T-helper 9 cell (primary cell): ENCODE data around the gene AVEN.

ENCODE experiments used
- DNase-seq: peaks from one replicate; pipeline ENCODE4 v3.0.0-alpha.2; 2020

The AVEN gene

DNA sequence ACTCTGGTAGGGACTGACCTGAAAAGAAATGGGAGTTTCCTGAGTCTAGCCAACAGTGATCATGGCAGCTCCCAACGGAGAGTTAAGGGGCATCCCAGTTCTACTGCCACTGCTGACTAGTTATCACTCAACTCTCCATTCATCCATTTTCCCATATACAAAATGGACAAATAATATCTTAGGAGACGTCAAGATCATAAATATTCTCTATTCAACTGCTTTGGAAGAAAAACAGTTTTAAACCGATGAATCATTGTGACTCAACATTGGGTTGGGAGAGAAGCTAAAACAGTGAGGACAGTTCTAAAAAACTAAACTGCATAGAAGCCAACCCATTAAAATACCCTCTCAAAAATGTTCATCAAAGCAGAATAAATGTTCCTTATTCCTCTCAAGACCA, 128.3 kb downstream of the AVEN start:
- DNase-seq = no peak

DNA sequence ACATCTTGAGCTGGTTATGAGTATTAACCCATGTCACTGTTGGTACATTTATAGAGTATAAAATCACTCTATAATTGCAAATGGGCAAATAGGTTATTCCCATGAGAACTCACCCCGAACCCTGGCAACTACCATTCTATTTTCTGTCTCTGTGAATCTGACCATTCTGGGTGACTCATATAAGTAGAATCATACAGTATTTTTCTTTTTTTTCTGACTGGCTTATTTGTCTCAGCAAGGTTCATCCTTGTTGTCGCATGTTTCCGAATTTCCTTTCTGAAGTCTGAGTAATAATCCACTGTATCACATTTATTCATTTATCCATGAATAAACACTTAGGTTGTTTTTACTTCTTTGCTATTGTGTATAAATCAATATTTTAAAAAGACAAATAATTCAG, 130.6 kb downstream of the AVEN start:
- DNase-seq = no peak

GRCh38 chr15:33907326-33907725, 131.7 kb downstream of the AVEN start:
- DNase-seq = no peak

DNA sequence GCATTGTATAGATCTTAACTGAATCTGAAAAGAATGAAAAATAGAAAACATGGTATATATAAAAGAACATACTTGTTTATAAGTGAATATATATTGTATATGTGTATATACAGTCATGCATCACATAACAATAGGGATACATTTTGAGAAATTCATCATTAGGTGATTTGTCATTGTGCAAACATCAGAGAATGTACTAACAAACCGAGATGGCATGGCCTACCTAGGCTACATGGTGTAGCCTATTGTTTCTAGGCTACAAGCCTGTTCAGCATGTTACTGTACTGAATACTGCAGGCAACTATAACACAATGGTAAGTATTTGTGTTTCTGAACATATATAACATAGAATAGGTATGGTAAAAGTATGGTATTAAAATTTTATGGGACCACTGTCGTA, 135.3 kb downstream of the AVEN start:
- DNase-seq = no peak

GRCh38 chr15:33902043-33902442, 137.0 kb downstream of the AVEN start:
- DNase-seq = no peak

DNA sequence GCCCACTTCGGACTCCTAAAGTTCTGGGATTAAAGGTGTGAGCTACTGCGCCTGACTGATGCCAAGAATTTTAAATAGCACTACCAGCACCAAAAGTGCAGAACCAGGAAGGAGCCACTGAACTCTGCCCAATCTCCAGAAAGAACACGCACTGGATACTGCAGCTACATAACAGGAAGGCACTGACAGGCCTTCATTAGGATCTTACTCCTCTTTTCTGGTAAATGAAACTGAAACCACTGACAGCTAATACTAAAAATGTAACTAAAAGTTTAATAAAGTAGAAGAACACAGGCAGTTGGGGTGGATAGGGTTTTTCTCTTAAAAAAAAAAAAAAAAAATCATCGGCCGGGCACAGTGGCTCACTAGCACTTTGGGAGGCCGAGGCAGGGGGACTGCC, 144.8 kb downstream of the AVEN start:
- DNase-seq = no peak

- no peak for DNase-seq
Observed at GRCh38 chr15:33888176-33888575, 150.8 kb downstream of the AVEN start.

DNA sequence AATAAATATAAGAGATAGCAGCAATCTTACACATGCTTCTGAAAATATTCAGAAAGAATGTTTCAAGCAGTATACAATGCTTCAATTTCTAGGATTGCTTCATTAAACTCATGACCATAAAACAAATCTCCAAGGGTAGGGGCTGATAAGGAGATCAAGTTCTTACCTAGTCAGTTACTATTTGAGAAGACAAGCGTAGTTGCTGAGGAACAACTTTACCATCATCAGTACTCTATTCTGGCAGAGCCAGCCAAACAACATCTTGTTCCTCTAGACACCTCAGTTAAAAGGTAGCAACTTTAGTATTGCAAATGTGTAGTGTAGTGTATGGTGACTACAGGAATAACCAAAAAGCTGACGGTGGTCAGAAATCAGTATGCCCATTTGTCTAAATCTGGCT, 156.1 kb downstream of the AVEN start:
- DNase-seq = no peak

DNA sequence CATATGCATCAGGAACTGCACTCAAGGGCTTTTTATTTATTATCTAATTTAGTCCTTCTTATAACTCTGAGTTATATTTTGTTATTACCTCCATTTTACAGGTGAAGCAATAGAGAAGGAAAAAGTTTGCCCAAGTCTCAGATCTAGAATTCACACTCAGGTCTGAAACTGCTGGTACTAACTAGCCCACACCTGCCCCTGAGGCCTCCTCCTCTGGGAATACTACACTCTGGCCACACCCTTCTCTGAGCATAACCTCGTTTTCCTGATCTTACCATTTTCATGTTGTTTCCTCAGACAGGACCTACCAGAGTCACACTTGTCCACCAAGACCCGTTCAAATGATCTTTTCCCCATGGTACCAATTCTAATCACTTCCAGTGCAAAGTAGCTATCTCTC, 164.8 kb downstream of the AVEN start:
- no peak for DNase-seq

DNA sequence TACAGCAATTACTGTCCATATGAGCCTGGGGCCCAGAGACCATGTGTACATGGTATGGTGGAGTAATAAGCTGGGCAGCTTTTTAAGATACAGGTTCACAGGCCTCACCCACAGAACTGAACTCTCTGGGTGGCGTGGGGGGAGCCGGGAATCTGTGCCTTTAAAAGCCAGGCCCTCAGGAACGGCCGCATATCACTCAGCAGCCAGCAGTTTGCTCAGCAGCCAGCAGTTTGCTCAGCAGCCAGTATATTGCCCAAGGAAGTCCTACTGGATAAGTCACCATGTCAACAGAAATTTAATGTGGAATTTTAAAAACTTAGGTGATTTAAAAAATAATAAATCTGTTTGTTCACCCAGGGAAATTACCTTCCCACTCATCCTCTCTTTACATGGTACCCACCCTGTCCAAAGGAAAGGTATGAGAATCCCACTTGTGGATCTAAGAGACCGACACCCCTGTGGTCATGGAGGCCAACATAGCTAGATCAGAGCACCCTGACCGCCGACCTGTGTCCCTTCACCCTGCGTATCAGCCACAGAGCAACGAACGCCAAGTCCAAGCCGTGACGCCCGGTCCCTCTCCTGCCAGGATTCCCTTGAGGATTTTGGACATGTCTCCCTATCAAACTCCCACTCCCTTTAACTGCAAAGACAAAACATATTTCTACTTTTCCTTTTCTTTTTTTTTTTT, 166.4 kb downstream of the AVEN start:
- DNase-seq = no peak

DNA sequence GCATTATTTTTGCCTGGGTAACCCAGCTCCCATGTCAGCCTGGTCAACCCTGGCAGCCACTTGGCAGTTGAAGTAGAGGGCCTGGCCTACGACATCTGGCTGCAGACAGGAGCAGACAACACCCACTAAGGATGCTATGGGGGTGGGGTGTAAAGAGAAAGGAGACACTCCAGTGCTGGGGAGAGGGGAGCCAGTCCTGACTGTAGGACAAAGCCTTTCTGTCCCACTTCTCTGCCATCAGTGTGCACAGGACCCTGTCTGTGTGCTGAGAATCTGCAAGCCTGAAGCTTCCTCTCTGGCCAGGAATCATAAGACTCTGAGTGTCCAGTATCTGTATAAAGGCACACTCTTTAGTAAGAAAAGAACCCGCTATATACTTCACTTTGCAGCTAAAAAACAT, 167.0 kb downstream of the AVEN start:
- DNase-seq = no peak

DNA sequence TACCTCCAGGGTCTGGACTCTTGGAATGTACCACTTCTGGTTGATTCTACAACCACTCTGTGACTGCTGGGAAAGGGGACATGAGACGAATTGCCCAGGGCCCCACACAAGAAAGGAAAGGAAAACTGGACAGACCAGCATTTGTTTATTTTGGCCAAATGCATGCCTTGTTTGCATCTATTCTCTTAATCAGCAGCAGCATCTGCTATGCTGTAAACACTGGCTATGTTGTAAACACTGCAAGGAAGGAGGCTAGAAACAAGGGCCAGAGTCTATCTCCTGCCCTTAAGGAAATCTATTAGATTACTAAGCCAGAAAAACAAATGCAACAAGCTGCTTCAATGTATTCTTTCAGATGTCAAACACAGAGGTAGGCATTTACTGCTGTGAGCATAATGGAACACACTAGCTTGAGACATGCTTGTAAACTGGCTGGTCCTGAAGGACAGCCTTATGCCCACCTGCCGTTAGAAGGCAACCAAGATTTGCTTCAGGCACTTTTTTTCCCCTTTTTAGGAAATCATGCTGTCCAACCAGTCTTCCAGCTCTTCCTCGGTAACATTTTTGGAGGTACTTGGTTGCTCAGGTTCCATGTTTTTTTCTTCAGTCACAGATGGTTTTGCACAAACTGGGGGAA, 172.8 kb downstream of the AVEN start:
- DNase-seq = no peak

DNA sequence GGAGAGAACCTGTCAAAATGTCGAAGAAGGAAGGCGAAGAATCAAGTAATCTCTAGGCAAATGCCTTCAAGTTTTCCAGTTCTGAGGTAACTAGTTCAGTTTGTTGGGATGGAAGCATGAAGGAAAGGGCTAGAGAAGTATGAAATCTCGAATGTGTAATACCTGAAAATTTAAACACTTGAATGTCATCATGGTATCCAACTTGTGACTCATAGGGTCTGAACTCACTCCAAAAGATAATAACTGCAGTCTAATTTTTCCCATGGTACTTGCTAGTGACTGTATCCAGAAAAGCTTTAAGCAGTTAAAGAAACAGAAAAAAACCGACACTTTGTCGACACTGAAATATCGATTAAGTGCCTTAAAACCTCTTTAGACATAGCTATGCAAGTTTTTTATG, 173.6 kb downstream of the AVEN start:
- no peak for DNase-seq

- no peak for DNase-seq
Observed at GRCh38 chr15:33864360-33865075, 174.5 kb downstream of the AVEN start.

- no peak for DNase-seq
Observed at GRCh38 chr15:33860754-33861153, 178.2 kb downstream of the AVEN start.

DNA sequence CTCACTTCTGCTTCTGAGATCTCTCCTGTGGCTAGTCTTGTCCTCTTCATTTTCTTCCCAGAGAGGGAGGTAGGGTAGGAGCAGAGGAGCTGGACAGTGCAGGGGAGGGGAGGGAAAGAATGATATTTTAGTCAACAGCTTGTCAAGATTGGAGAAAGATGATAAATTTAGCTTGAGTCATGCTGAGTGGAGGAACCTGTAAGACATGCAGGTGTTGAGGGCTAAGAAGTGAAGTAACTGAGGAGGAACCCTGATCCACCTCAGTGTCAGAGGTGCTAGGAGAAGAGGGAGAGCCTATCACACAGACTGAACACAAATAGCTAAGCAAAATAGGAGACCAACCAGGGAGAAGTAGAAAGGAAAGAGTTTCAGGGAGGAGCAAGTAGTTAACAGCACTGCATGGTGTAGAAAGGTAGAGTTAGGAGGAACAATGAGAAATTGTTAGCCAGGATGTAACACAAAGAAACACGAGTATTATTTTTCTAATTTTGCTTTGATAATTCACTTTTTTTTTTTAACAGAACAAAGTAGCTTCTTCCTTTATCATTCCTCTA, 178.9 kb downstream of the AVEN start:
- DNase-seq = no peak

GRCh38 chr15:33858836-33859235, 180.2 kb downstream of the AVEN start:
- DNase-seq = no peak

DNA sequence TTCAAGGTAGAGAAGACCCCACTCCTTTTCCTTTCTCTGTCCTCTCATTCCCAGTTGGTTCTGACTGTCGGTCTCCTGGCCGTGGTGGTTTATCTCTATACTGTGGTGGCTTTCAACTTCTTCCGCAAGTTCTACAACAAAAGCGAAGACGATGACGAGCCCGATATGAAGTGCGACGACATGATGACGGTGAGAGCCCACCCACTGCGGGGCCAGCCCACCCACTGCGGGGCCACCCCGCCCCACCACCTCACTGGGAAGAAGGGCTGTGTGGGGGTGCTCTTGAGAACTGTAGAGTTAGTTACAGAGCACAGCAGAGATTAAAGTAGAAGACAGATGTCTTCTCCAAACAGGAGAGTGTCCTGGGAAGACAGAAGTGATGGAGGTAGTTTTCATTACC, 181.3 kb downstream of the AVEN start:
- DNase-seq = no peak

GRCh38 chr15:33852570-33852969, 186.4 kb downstream of the AVEN start:
- no peak for DNase-seq

DNA sequence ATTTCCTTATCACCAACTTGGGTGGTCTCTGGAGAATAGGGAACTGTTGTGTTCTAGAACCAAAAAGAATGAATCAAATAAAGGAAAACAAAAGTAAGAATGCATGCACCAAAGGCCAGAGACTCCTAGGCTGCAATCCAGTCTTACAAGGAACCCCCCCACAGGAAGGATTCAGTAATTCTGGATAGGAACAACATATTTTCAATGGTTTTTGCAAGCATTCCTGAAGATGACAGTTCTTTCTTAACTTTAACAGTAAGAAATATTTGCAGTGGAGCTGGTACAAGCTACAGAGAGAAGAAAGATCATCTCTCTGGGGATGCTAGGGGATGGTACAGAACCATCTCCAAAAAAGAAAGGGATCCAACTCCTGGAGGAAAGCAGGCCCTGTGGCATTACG, 186.9 kb downstream of the AVEN start:
- no peak for DNase-seq

- DNase-seq = no peak
Observed at GRCh38 chr15:33851079-33851478, 187.9 kb downstream of the AVEN start.

- DNase-seq = no peak
Observed at GRCh38 chr15:33848011-33848410, 191.0 kb downstream of the AVEN start.

DNA sequence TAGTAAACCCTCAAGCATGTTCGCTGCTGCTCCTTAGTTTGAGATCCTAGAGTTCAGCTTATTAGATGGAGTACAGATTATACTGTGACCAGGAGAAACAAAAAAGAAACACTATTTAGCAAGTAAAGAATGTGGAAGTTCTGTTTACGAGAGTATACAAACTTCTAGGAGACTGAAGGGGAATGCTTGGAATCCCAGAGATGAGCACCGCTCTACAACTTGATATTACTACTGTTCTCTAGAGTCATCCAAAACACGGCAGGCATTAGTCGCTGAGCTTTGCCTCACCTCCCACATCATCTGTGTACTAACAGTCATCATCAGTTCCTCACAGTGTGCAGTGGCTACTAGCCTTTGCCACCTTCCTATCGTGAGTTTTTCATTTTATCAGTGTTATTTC, 192.1 kb downstream of the AVEN start:
- DNase-seq = no peak

- DNase-seq = no peak
Observed at GRCh38 chr15:33846142-33846541, 192.9 kb downstream of the AVEN start.
